GM23338 (cell line): ENCODE results near the gene PROCR. TPM values are rescaled to one million over a fixed set of nuclear protein-coding genes. Genes with fewer than 3 reads are reported as not detected.

Experiments
- ATAC-seq: fragments of 200-7000 bp; cut with Tn5 transposase; 3 replicates; pipeline ENCODE4 v1.9.1; 2020
- DNase-seq: peaks from one replicate; pipeline ENCODE4 v3.0.0-alpha.2; 2015; ENCODE audit warnings: low spot score
- H2AFZ ChIP-seq: fragments of 200-600 bp; sonication (generic); 2 replicates; pipeline ENCODE4 v1.8.0; 2016; ENCODE audit warnings: antibody characterized with exemption, mild to moderate bottlenecking, moderate library complexity
- H3F3A ChIP-seq: fragments of 200-600 bp; sonication (generic); replicated peaks from 2 replicates; pipeline ENCODE4 v1.8.0; 2017; ENCODE audit warnings: antibody characterized with exemption, mixed run types, low read depth
- H3K27ac ChIP-seq: fragments of 200-600 bp; sonication (generic); 2 replicates; pipeline ENCODE4 v1.6.1; 2016; ENCODE audit warnings: low read depth
- H3K27me3 ChIP-seq: fragments of 200-600 bp; sonication (generic); 2 replicates; pipeline ENCODE4 v1.8.0; 2016; ENCODE audit warnings: mild to moderate bottlenecking, mixed run types, moderate library complexity; ENCODE audit not compliant: insufficient read depth
- H3K36me3 ChIP-seq: fragments of 200-600 bp; sonication (generic); 2 replicates; pipeline ENCODE4 v1.8.0; 2016; ENCODE audit warnings: mild to moderate bottlenecking; ENCODE audit not compliant: insufficient read depth
- H3K4me1 ChIP-seq: fragments of 200-600 bp; sonication (generic); 2 replicates; pipeline ENCODE4 v1.8.0; 2016; ENCODE audit warnings: mild to moderate bottlenecking, moderate library complexity; ENCODE audit not compliant: insufficient read depth
- H3K4me2 ChIP-seq: fragments of 200-600 bp; sonication (generic); 2 replicates; pipeline ENCODE4 v1.7.1; 2017; ENCODE audit warnings: mixed run types
- H3K4me3 ChIP-seq: fragments of 200-600 bp; sonication (generic); 2 replicates; pipeline ENCODE4 v1.6.1; 2016; ENCODE audit warnings: mixed run types
- H3K79me2 ChIP-seq: fragments of 200-600 bp; sonication (generic); replicated peaks from 2 replicates; pipeline ENCODE4 v1.8.0; 2017; ENCODE audit warnings: mild to moderate bottlenecking; ENCODE audit not compliant: insufficient read depth
- H3K9me2 ChIP-seq: fragments of 200-600 bp; sonication (generic); 2 replicates; pipeline ENCODE4 v1.8.0; 2017; ENCODE audit not compliant: insufficient read depth
- H4K20me1 ChIP-seq: fragments of 200-600 bp; sonication (generic); replicated peaks from 2 replicates; pipeline ENCODE4 v1.8.0; 2017; ENCODE audit warnings: mild to moderate bottlenecking; ENCODE audit not compliant: insufficient read depth
- H3K27ac Mint-ChIP-seq: 2 replicates; pipeline ENCODE4 v1.8.0; 2020; ENCODE audit warnings: inconsistent platforms, mild to moderate bottlenecking, moderate library complexity, mixed read lengths
- H3K27me3 Mint-ChIP-seq: 3 replicates; pipeline ENCODE4 v1.8.0; 2022; ENCODE audit warnings: low read depth, mild to moderate bottlenecking, moderate library complexity, mixed read lengths, inconsistent platforms; ENCODE audit not compliant: insufficient read depth, poor library complexity
- H3K36me3 Mint-ChIP-seq: 3 replicates; pipeline ENCODE4 v1.8.0; 2021; ENCODE audit warnings: low read depth, mild to moderate bottlenecking, inconsistent platforms, moderate library complexity, mixed read lengths
- H3K4me1 Mint-ChIP-seq: 3 replicates; pipeline ENCODE4 v1.8.0; 2020; ENCODE audit warnings: mild to moderate bottlenecking, inconsistent platforms, mixed read lengths
- H3K4me3 Mint-ChIP-seq: 3 replicates; pipeline ENCODE4 v1.8.0; 2021; ENCODE audit warnings: moderate library complexity, mild to moderate bottlenecking, inconsistent platforms, mixed read lengths
- H3K9me3 Mint-ChIP-seq: 3 replicates; pipeline ENCODE4 v1.8.0; 2020; ENCODE audit warnings: moderate library complexity, mild to moderate bottlenecking, inconsistent platforms, mixed read lengths
- CREB1 ChIP-seq: fragments of 250-450 bp; sonication (Bioruptor Pico); IDR thresholded peaks from 2 replicates; pipeline ENCODE4 v1.5.0; 2020; ENCODE audit warnings: low read depth, mild to moderate bottlenecking, moderate library complexity
- CTCF ChIP-seq, 2 experiments: fragments of 200-600 bp in 1 of 2; sonication (generic) in 1 of 2; conservative IDR thresholded peaks; 2 replicates each; pipeline versions ENCODE4 v1.5.1 to v1.6.1; 2016 to 2017; ENCODE audit warnings: antibody characterized with exemption in 2 of 2, low read depth in 2 of 2, mild to moderate bottlenecking in 2 of 2, moderate library complexity in 1 of 2
- ETS1 ChIP-seq: IDR thresholded peaks from 2 replicates; pipeline ENCODE4 v1.6.1; 2016; ENCODE audit warnings: antibody characterized with exemption
- EZH2 ChIP-seq: fragments of 200-600 bp; sonication (generic); IDR thresholded peaks from one replicate; pipeline ENCODE4 v1.8.0; 2017; ENCODE audit warnings: antibody characterized with exemption, mild to moderate bottlenecking, low read depth; ENCODE audit not compliant: unreplicated experiment
- JUNB ChIP-seq: IDR thresholded peaks from one replicate; pipeline ENCODE4 v1.6.1; 2016; ENCODE audit warnings: antibody characterized with exemption; ENCODE audit not compliant: unreplicated experiment
- NANOG ChIP-seq: IDR thresholded peaks from 2 replicates; pipeline ENCODE4 v1.6.1; 2016; ENCODE audit warnings: antibody characterized with exemption, borderline replicate concordance
- POLR2AphosphoS5 ChIP-seq: IDR thresholded peaks from 2 replicates; pipeline ENCODE4 v1.6.1; 2016; ENCODE audit warnings: antibody characterized with exemption, low read depth
- REST ChIP-seq: IDR thresholded peaks from one replicate; pipeline ENCODE4 v1.6.1; 2018; ENCODE audit warnings: antibody characterized with exemption; ENCODE audit not compliant: unreplicated experiment
- ZNF114 ChIP-seq: fragments of 250-450 bp; sonication (Bioruptor Pico); IDR thresholded peaks from 2 replicates; pipeline ENCODE4 v1.5.0; 2020; ENCODE audit warnings: mild to moderate bottlenecking, moderate library complexity
- ZNF331 ChIP-seq: fragments of 250-450 bp; sonication (Bioruptor Pico); IDR thresholded peaks from 2 replicates; pipeline ENCODE4 v1.5.0; 2020; ENCODE audit warnings: low read depth, mild to moderate bottlenecking, moderate library complexity
- ZNF462 ChIP-seq: fragments of 250-450 bp; sonication (Bioruptor Pico); IDR thresholded peaks from 2 replicates; pipeline ENCODE4 v1.5.0; 2020; ENCODE audit warnings: mild to moderate bottlenecking, moderate library complexity
- polyA plus RNA-seq: library from polyadenylated mRNA; unstranded; fragments of >200 nt; fragmentation: Nextera tagmentation; extraction: Ambion mirVana; gene quantifications from 2 replicates; pipeline ENCODE4 v1.2.1, GENCODE V29; 2016
- total RNA-seq: library from RNA; depleted of rRNA; stranded (reverse); fragments of >200 nt; shearing (Covaris generic); gene quantifications from 2 replicates; pipeline ENCODE4 v1.2.3, GENCODE V29; 2014

Gene PROCR
- total and polyA plus RNA-seq, 2 experiments from 2014 or later: 32.9 to 36.1 TPM

GRCh38 chr20:35166242-35166830 is 5.5 kb upstream of the PROCR start:
- TF ChIP-seq ZNF114 (CRISPR knock-in tag) (no peak), EZH2 (no peak), NANOG (no peak), POLR2AphosphoS5 (no peak), ZNF331 (no peak), JUNB (no peak), CTCF (conservative IDR thresholded peaks at IDR 0.05; ENCODE audit: low read depth in 2 of 2) (no peak), CREB1 (CRISPR knock-in tag) (no peak), REST (no peak), ZNF462 (CRISPR knock-in tag) (no peak), ETS1 (no peak)
- DNase-seq (peak; percentile 61), ATAC-seq (peak; percentile 88)
- Histone ChIP-seq H3K4me2 (peak overlapping the region; percentile 74), H3K79me2 (no peaks in the 10 kb centered on the region), H3K9me2 (no peaks in the 10 kb centered on the region; the same call in 1 of the 2 replicates), H4K20me1 (no peaks in the 10 kb centered on the region), H3K27ac (peak overlapping the region; percentile 58; the same call in 1 of the 2 replicates), H3K27me3 (no peaks in the 10 kb centered on the region), H3K4me3 (peak overlapping the region; percentile 22; the same call in 1 of the 2 replicates), H3K4me1 (peaks cover 23% of the 10 kb centered on the region), H3K36me3 (no peaks in the 10 kb centered on the region), H3F3A (no peaks in the 10 kb centered on the region; the same call in 1 of the 2 replicates), H2AFZ (peak overlapping the region; percentile 74)
- Mint-ChIP-seq H3K4me3 (peak overlapping the region; percentile 35), H3K27me3 (no peaks in the 10 kb centered on the region), H3K9me3 (peaks cover 3% of the 10 kb centered on the region; the same call in 1 of the 3 replicates), H3K36me3 (no peaks in the 10 kb centered on the region), H3K4me1 (peaks cover 17% of the 10 kb centered on the region), H3K27ac (peak overlapping the region; percentile 94)
